Measurements from ENCODE around the gene MKNK2. TPM values are rescaled to one million over a fixed set of nuclear protein-coding genes. Genes with fewer than 3 reads are reported as not detected.

MKNK2 gene
- total RNA-seq, 1 donor from 2014 or later: 147 TPM

GRCh38 chr19:2026770-2027169 lies 24.3 kb downstream of the MKNK2 start:
- DNase-seq: no peak

GRCh38 chr19:2022289-2022688 lies 28.8 kb downstream of the MKNK2 start:
- DNase-seq: no peak

- DNase-seq: no peak
Observed at GRCh38 chr19:2021453-2022140, 29.4 kb downstream of the MKNK2 start.

- DNase-seq: no peak
Observed at GRCh38 chr19:2018752-2019151, 32.3 kb downstream of the MKNK2 start.

- peak; percentile 78 for DNase-seq
Observed at GRCh38 chr19:2016041-2016807, 34.8 kb downstream of the MKNK2 start.

GRCh38 chr19:2015608-2015950 lies 35.5 kb downstream of the MKNK2 start, which contains the start of gene BTBD2:
Gene BTBD2 (minus strand): TSS chr19:2015714. CDS start chr19:2015703, 11 bp downstream.
- DNase-seq: peak; percentile 57

GRCh38 chr19:2014731-2015607 lies 36.1 kb downstream of the MKNK2 start:
- peak; percentile 33 for DNase-seq

- no peak for DNase-seq
Observed at GRCh38 chr19:2014131-2014571, 36.9 kb downstream of the MKNK2 start.

GRCh38 chr19:2013683-2013961 lies 37.4 kb downstream of the MKNK2 start:
- no peak for DNase-seq

- DNase-seq: no peak
Observed at GRCh38 chr19:2012941-2013682, 37.9 kb downstream of the MKNK2 start.

GRCh38 chr19:2011169-2011568 lies 39.9 kb downstream of the MKNK2 start:
- no peak for DNase-seq

- DNase-seq: no peak
Observed at GRCh38 chr19:2010135-2010668, 40.8 kb downstream of the MKNK2 start.

- no peak for DNase-seq
Observed at GRCh38 chr19:2003874-2004273, 47.2 kb downstream of the MKNK2 start.

- no peak for DNase-seq
Observed at GRCh38 chr19:1999856-2000515, 51.1 kb downstream of the MKNK2 start.

GRCh38 chr19:1998712-1999708 lies 52.0 kb downstream of the MKNK2 start:
- DNase-seq: no peak

GRCh38 chr19:1997353-1998233 lies 53.5 kb downstream of the MKNK2 start:
- no peak for DNase-seq

- peak; percentile 24 for DNase-seq
Observed at GRCh38 chr19:1992759-1993260, 58.2 kb downstream of the MKNK2 start.

GRCh38 chr19:1991018-1991913 lies 59.8 kb downstream of the MKNK2 start:
- no peak for DNase-seq

Data from dermis blood vessel endothelial cell (primary cell).